Measurements from ENCODE around the gene CTNNA3.

Gene CTNNA3

GRCh38 chr10:66719483-66719882 lies 976.5 kb downstream of the CTNNA3 start:
- DNase-seq: no peak

- no peak for DNase-seq
Measured at GRCh38 chr10:66717231-66717981, 978.6 kb downstream of the CTNNA3 start.

GRCh38 chr10:66714741-66715140 lies 981.3 kb downstream of the CTNNA3 start:
- DNase-seq: no peak

- no peak for DNase-seq
Measured at GRCh38 chr10:66713387-66713786, 982.6 kb downstream of the CTNNA3 start.

- DNase-seq: no peak
Measured at GRCh38 chr10:66698069-66698468, 997.9 kb downstream of the CTNNA3 start.

GRCh38 chr10:66695046-66695445 lies 1000.9 kb downstream of the CTNNA3 start:
- no peak for DNase-seq

- no peak for DNase-seq
Measured at GRCh38 chr10:66684581-66684980, 1011.4 kb downstream of the CTNNA3 start.

- no peak for DNase-seq
Measured at GRCh38 chr10:66680886-66681285, 1015.1 kb downstream of the CTNNA3 start.

- no peak for DNase-seq
Measured at GRCh38 chr10:66678521-66678920, 1017.5 kb downstream of the CTNNA3 start.

- DNase-seq: no peak
Measured at GRCh38 chr10:66673071-66673470, 1022.9 kb downstream of the CTNNA3 start.

GRCh38 chr10:66671562-66671961 lies 1024.4 kb downstream of the CTNNA3 start:
- no peak for DNase-seq

GRCh38 chr10:66671064-66671463 lies 1024.9 kb downstream of the CTNNA3 start:
- DNase-seq: no peak

GRCh38 chr10:66656499-66656898 lies 1039.5 kb downstream of the CTNNA3 start:
- DNase-seq: no peak

GRCh38 chr10:66654861-66655260 lies 1041.1 kb downstream of the CTNNA3 start:
- no peak for DNase-seq

GRCh38 chr10:66651308-66652082 lies 1044.5 kb downstream of the CTNNA3 start:
- no peak for DNase-seq

GRCh38 chr10:66649626-66650025 lies 1046.4 kb downstream of the CTNNA3 start:
- DNase-seq: no peak

- no peak for DNase-seq
Measured at GRCh38 chr10:66642217-66642616, 1053.8 kb downstream of the CTNNA3 start.

- no peak for DNase-seq
Measured at GRCh38 chr10:66639371-66639770, 1056.6 kb downstream of the CTNNA3 start.

GRCh38 chr10:66637273-66638036 lies 1058.5 kb downstream of the CTNNA3 start:
- DNase-seq: no peak

GRCh38 chr10:66629996-66630395 lies 1066.0 kb downstream of the CTNNA3 start:
- no peak for DNase-seq

GRCh38 chr10:66627156-66627555 lies 1068.8 kb downstream of the CTNNA3 start:
- DNase-seq: no peak

- no peak for DNase-seq
Measured at GRCh38 chr10:66625709-66626590, 1070.0 kb downstream of the CTNNA3 start.

GRCh38 chr10:66622050-66622449 lies 1073.9 kb downstream of the CTNNA3 start:
- no peak for DNase-seq
